ENCODE data around the gene MACC1. TPM values are rescaled to one million over a fixed set of nuclear protein-coding genes. Genes with fewer than 3 reads are reported as not detected.
"Not testable (repeated sequence)": the region's sequence is repeated elsewhere in the genome, so short reads cannot be mapped to it uniquely, and the experiment has no call there.

Gene MACC1
- total RNA-seq, 1 experiment from 2014 or later = 7.9 TPM

DNA sequence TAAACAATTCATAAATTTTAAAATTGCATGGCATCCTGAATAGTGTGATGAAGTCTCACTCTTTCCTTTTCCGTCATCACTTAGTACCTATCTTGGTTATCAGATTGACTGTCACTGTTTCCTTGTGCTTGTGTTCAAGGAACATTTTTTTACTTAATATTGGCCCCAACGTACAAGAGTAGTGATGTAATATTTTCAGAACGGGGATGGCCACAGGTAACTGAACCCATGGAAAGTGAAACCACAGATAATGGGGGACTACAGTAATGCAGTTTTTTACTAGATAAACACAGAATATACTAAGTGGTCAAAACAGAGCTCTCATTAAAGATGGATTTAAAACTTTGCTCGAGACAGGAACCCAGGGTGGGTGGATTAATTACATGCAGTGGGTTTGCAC, 85.4 kb downstream of the MACC1 start:
- no peaks in the 10 kb centered on the region for H4K20me1 ChIP-seq (ENCODE audit: low read length)
- no peak overlapping the region for H2AFZ ChIP-seq (ENCODE audit: low read length)
- DNase-seq (no peak), ATAC-seq (no peak)
- H3K9me3 ChIP-seq (ENCODE audit: low read length) = no peaks in the 10 kb centered on the region
- no peaks in the 10 kb centered on the region for H3K9me2 ChIP-seq (replicated peaks; ENCODE audit: low read length)
- no peak overlapping the region for H3K27ac ChIP-seq (ENCODE audit: low read length)
- intact Hi-C loops (cut with micrococcal nuclease) = no loop called here
- H3F3A ChIP-seq (ENCODE audit: low read length, unreplicated experiment) = no peaks in the 10 kb centered on the region
- no TSS peak for BruUV-seq (replicated peaks)
- H3K36me3 ChIP-seq (ENCODE audit: low read depth, low read length) = no peaks in the 10 kb centered on the region
- no peaks in the 10 kb centered on the region for H3K79me2 ChIP-seq (ENCODE audit: low read length)
- H3K9ac ChIP-seq (ENCODE audit: low read length) = no peak overlapping the region
- peaks cover 10% of the 10 kb centered on the region; the same call in 1 of the 2 replicates for H3K4me1 ChIP-seq (ENCODE audit: insufficient read depth, low read length)
- TF ChIP-seq EZH2 (IDR thresholded peaks at IDR 0.05; ENCODE audit: low read length, unreplicated experiment) (no peak), EZH2phosphoT487 (IDR thresholded peaks at IDR 0.05; ENCODE audit: borderline replicate concordance, low read length) (no peak)
- TF ChIP-seq, protein P1, sequence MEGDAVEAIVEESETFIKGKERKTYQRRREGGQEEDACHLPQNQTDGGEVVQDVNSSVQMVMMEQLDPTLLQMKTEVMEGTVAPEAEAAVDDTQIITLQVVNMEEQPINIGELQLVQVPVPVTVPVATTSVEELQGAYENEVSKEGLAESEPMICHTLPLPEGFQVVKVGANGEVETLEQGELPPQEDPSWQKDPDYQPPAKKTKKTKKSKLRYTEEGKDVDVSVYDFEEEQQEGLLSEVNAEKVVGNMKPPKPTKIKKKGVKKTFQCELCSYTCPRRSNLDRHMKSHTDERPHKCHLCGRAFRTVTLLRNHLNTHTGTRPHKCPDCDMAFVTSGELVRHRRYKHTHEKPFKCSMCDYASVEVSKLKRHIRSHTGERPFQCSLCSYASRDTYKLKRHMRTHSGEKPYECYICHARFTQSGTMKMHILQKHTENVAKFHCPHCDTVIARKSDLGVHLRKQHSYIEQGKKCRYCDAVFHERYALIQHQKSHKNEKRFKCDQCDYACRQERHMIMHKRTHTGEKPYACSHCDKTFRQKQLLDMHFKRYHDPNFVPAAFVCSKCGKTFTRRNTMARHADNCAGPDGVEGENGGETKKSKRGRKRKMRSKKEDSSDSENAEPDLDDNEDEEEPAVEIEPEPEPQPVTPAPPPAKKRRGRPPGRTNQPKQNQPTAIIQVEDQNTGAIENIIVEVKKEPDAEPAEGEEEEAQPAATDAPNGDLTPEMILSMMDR (conservative IDR thresholded peaks at IDR 0.05; ENCODE audit: low read depth, low read length) = no peak
- no peaks in the 10 kb centered on the region for H3K27me3 ChIP-seq (ENCODE audit: low read length)
- no peak overlapping the region for H3K4me3 ChIP-seq (ENCODE audit: low read length)
- ChIA-PET POLR2A (ENCODE audit: unreplicated experiment) (no interaction called here), CTCF (no interaction called here)
- H3K4me2 ChIP-seq (ENCODE audit: low read length) = no peak overlapping the region

DNA sequence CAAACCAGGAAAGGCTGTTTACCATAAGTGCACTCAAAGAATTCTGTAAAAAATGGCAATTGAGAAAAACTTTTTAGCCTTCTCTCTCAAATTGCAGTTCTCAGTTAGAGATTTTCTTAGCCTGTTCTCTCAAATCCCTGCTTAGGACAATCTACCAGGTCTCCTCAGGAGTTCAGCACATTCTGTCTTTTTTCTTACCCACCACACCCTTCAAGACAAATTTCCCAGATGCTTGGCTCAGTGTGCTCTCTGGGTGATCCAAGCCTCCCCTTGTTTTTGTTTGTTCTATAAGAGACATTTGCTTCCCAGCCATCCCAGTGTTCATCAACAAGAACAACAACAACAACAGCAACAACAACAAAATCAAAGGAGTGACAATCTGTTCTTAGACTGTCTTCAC, 87.3 kb downstream of the MACC1 start:
- BruUV-seq (replicated peaks) = no TSS peak
- no peak overlapping the region for H2AFZ ChIP-seq (ENCODE audit: low read length)
- no peaks in the 10 kb centered on the region for H3K9me2 ChIP-seq (replicated peaks; ENCODE audit: low read length)
- intact Hi-C loops (cut with micrococcal nuclease) = no loop called here
- H3K36me3 ChIP-seq (ENCODE audit: low read depth, low read length) = no peaks in the 10 kb centered on the region
- H3K27me3 ChIP-seq (ENCODE audit: low read length) = no peaks in the 10 kb centered on the region
- peaks cover 10% of the 10 kb centered on the region; the same call in 1 of the 2 replicates for H3K4me1 ChIP-seq (ENCODE audit: insufficient read depth, low read length)
- ChIA-PET CTCF (no interaction called here), POLR2A (ENCODE audit: unreplicated experiment) (no interaction called here)
- no peaks in the 10 kb centered on the region for H3F3A ChIP-seq (ENCODE audit: low read length, unreplicated experiment)
- H3K9ac ChIP-seq (ENCODE audit: low read length) = no peak overlapping the region
- H4K20me1 ChIP-seq (ENCODE audit: low read length) = no peaks in the 10 kb centered on the region
- no peaks in the 10 kb centered on the region for H3K9me3 ChIP-seq (ENCODE audit: low read length)
- no peak overlapping the region for H3K4me2 ChIP-seq (ENCODE audit: low read length)
- no peak overlapping the region for H3K27ac ChIP-seq (ENCODE audit: low read length)
- no peak for ATAC-seq
- no peaks in the 10 kb centered on the region for H3K79me2 ChIP-seq (ENCODE audit: low read length)
- TF ChIP-seq EZH2phosphoT487 (IDR thresholded peaks at IDR 0.05; ENCODE audit: borderline replicate concordance, low read length) (no peak), EZH2 (IDR thresholded peaks at IDR 0.05; ENCODE audit: low read length, unreplicated experiment) (no peak)
- TF ChIP-seq, protein P1 (conservative IDR thresholded peaks at IDR 0.05; ENCODE audit: low read depth, low read length) = no peak
- no peak overlapping the region for H3K4me3 ChIP-seq (ENCODE audit: low read length)
- DNase-seq = no peak

- intact Hi-C loops (cut with micrococcal nuclease) = no loop called here
- Histone ChIP-seq H3K4me3 (ENCODE audit: low read length) (no peak overlapping the region), H3K9me3 (ENCODE audit: low read length) (no peaks in the 10 kb centered on the region), H3K27me3 (ENCODE audit: low read length) (no peaks in the 10 kb centered on the region), H3K79me2 (ENCODE audit: low read length) (no peaks in the 10 kb centered on the region), H3K9ac (ENCODE audit: low read length) (no peak overlapping the region), H4K20me1 (ENCODE audit: low read length) (no peaks in the 10 kb centered on the region), H3K4me1 (ENCODE audit: insufficient read depth, low read length) (peaks cover 6% of the 10 kb centered on the region; the same call in 1 of the 2 replicates), H2AFZ (ENCODE audit: low read length) (no peak overlapping the region), H3K27ac (ENCODE audit: low read length) (no peak overlapping the region), H3K4me2 (ENCODE audit: low read length) (no peak overlapping the region), H3F3A (ENCODE audit: low read length, unreplicated experiment) (no peaks in the 10 kb centered on the region), H3K9me2 (replicated peaks; ENCODE audit: low read length) (no peaks in the 10 kb centered on the region), H3K36me3 (ENCODE audit: low read depth, low read length) (no peaks in the 10 kb centered on the region)
- POLR2A ChIA-PET (ENCODE audit: unreplicated experiment) = no interaction called here
- TF ChIP-seq, protein P1 (conservative IDR thresholded peaks at IDR 0.05; ENCODE audit: low read depth, low read length) = no peak
- TF ChIP-seq EZH2phosphoT487 (IDR thresholded peaks at IDR 0.05; ENCODE audit: borderline replicate concordance, low read length) = no peak
- no peak for TF ChIP-seq EZH2 (IDR thresholded peaks at IDR 0.05; ENCODE audit: low read length, unreplicated experiment)
- ATAC-seq (no peak), DNase-seq (no peak)
- no TSS peak for BruUV-seq (replicated peaks)
- CTCF ChIA-PET = no interaction called here
Measured at GRCh38 chr7:20128001-20128400, 89.2 kb downstream of the MACC1 start.

DNA sequence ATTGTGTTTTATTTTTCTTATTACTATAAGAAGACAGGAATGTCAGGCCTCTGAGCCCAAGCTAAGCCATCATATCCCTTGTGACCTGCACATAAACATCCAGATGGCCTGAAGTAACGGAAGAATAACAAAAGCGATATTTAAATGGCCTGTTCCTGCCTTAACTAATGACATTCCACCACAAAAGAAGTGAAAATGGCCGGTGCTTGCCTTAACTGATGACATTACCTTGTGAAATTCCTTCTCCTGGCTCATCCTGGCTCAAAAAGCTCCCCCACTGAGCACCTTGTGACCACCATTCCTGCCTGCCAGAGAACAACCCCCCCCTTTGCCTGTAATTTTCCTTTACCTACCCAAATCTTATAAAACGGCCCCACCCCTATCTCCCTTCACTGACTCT, 91.1 kb downstream of the MACC1 start:
- CTCF ChIA-PET; H4K20me1 ChIP-seq (ENCODE audit: low read length); H3K27ac ChIP-seq (ENCODE audit: low read length); POLR2A ChIA-PET (ENCODE audit: unreplicated experiment); BruUV-seq (replicated peaks); H3F3A ChIP-seq (ENCODE audit: low read length, unreplicated experiment); H3K9me2 ChIP-seq (replicated peaks; ENCODE audit: low read length); H3K9ac ChIP-seq (ENCODE audit: low read length); H3K27me3 ChIP-seq (ENCODE audit: low read length); intact Hi-C loops (cut with micrococcal nuclease); H3K4me2 ChIP-seq (ENCODE audit: low read length); H3K4me1 ChIP-seq (ENCODE audit: insufficient read depth, low read length); DNase-seq; H3K79me2 ChIP-seq (ENCODE audit: low read length); H2AFZ ChIP-seq (ENCODE audit: low read length); H3K9me3 ChIP-seq (ENCODE audit: low read length); H3K4me3 ChIP-seq (ENCODE audit: low read length); ATAC-seq; H3K36me3 ChIP-seq (ENCODE audit: low read depth, low read length): not testable (repeated sequence)

All from PC-3 (cell line).